ENCODE results near the gene ZNF83. TPM values are rescaled to one million over a fixed set of nuclear protein-coding genes. Genes with fewer than 3 reads are reported as not detected.

The ZNF83 gene
- total and polyA plus RNA-seq, 5 donors from 2014 or later: 8.3 to 63.7 (median 13.5) TPM

DNA sequence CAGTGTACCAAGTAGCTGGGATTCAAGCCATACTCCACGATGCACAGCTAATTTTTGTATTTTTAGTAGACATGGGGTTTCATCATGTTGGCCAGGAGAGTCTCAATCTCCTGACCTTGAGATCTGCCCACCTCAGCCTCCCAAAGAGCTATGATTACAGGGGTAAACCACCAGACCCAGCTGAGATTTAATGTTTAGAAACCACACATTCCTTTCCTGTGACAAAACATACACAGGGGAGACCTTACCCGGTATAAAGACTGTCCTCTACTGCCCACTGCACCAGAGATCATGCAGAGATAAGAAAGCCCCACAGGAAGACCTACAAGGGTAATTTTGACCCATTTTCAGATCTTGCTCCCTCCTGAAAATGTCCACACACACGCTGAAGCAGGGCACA, 22.8 kb upstream of the ZNF83 start:
- Histone ChIP-seq H3K4me3 (ENCODE audit: low read depth, low read length) (no peak overlapping the region), H3K27me3 (ENCODE audit: control insufficient read depth, insufficient read depth, low read length) (no peaks in the 10 kb centered on the region), H3K4me1 (ENCODE audit: control insufficient read depth, insufficient read depth, low read length, poor library complexity, severe bottlenecking) (no peaks in the 10 kb centered on the region), H3K27ac (ENCODE audit: insufficient read depth, low read length, poor library complexity, severe bottlenecking) (no peak overlapping the region), H3K36me3 (ENCODE audit: control insufficient read depth, insufficient read depth, low read length) (peaks cover 64% of the 10 kb centered on the region), H3K9me3 (ENCODE audit: control insufficient read depth in 2 of 2, low read length in 2 of 2) (peaks cover 23 to 37% of the 10 kb centered on the region in 2 experiments)
- Mint-ChIP-seq H3K4me1 (peaks cover 4 to 7% (median 5%) of the 10 kb centered on the region in 4 donors), H3K36me3 (peaks cover 69% of the 10 kb centered on the region), H3K27ac (no peak overlapping the region), H3K4me3 (no peak overlapping the region), H3K27me3 (no peaks in the 10 kb centered on the region), H3K9me3 (peaks cover 0 to 40% (median 3%) of the 10 kb centered on the region in 7 donors)
- ATAC-seq (ENCODE audit: low read depth in 2 of 2) (no peak), DNase-seq (no peak)

DNA sequence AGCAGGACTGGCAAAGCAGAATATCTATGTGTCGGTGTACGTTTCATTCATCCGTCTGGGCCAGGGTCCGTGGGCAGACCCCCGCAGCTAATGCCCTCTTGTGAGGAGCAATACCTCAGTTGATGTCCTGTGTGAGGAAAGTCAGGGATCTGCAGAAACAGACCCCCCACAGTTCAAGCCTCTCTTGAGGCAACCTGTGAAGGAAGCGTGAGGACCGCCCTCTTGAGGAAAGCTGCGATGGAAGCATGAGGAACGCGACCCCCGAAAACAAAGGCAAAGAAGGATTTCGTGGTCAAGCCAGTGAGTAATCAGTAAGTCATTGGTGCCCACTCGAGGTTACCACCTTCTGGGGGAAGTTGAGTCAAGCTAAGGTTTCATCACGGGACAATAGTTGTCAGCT, 20.9 kb upstream of the ZNF83 start:
- Mint-ChIP-seq H3K27ac (no peak overlapping the region), H3K4me1 (peaks cover 2 to 7% (median 4%) of the 10 kb centered on the region in 4 donors), H3K36me3 (peaks cover 80% of the 10 kb centered on the region), H3K9me3 (peaks cover 0 to 54% (median 5%) of the 10 kb centered on the region in 7 donors), H3K4me3 (no peak overlapping the region), H3K27me3 (no peaks in the 10 kb centered on the region)
- DNase-seq (no peak), ATAC-seq (ENCODE audit: low read depth in 2 of 2) (no peak)
- Histone ChIP-seq H3K9me3 (ENCODE audit: control insufficient read depth in 2 of 2, low read length in 2 of 2) (peaks cover 33 to 57% of the 10 kb centered on the region in 2 experiments), H3K4me3 (ENCODE audit: low read depth, low read length) (no peak overlapping the region), H3K27ac (ENCODE audit: insufficient read depth, low read length, poor library complexity, severe bottlenecking) (no peak overlapping the region), H3K4me1 (ENCODE audit: control insufficient read depth, insufficient read depth, low read length, poor library complexity, severe bottlenecking) (no peaks in the 10 kb centered on the region), H3K27me3 (ENCODE audit: control insufficient read depth, insufficient read depth, low read length) (no peaks in the 10 kb centered on the region), H3K36me3 (ENCODE audit: control insufficient read depth, insufficient read depth, low read length) (peaks cover 84% of the 10 kb centered on the region)

DNA sequence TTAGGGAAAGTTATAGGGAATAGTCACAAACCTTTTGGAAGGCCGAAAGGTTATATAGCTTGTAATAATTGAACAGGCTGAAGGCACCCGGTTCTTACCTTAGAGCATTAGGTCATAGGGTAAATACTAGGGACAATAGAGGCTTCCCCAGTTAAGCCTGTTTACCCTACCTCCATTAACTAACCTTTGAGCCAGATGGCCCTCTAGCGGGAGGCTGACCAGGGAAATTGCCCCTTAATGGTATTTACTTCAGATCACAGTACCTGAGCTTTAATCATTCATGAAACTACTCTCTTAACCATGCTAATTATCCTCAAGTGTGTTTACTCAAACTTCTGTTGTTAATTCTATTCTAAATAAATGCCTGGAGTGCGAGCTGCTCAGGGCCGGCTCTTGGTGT, 20.4 kb upstream of the ZNF83 start:
- Mint-ChIP-seq H3K36me3 (peaks cover 84% of the 10 kb centered on the region), H3K4me3 (no peak overlapping the region), H3K27ac (no peak overlapping the region), H3K27me3 (no peaks in the 10 kb centered on the region), H3K4me1 (peaks cover 2 to 7% (median 4%) of the 10 kb centered on the region in 4 donors), H3K9me3 (peaks cover 0 to 59% (median 9%) of the 10 kb centered on the region in 7 donors)
- Histone ChIP-seq H3K27ac (ENCODE audit: insufficient read depth, low read length, poor library complexity, severe bottlenecking) (no peak overlapping the region), H3K4me3 (ENCODE audit: low read depth, low read length) (no peak overlapping the region), H3K9me3 (ENCODE audit: control insufficient read depth in 2 of 2, low read length in 2 of 2) (peaks cover 33 to 61% of the 10 kb centered on the region in 2 experiments), H3K27me3 (ENCODE audit: control insufficient read depth, insufficient read depth, low read length) (no peaks in the 10 kb centered on the region), H3K4me1 (ENCODE audit: control insufficient read depth, insufficient read depth, low read length, poor library complexity, severe bottlenecking) (no peaks in the 10 kb centered on the region), H3K36me3 (ENCODE audit: control insufficient read depth, insufficient read depth, low read length) (peaks cover 88% of the 10 kb centered on the region)
- DNase-seq (no peak), ATAC-seq (ENCODE audit: low read depth in 2 of 2) (no peak)

DNA sequence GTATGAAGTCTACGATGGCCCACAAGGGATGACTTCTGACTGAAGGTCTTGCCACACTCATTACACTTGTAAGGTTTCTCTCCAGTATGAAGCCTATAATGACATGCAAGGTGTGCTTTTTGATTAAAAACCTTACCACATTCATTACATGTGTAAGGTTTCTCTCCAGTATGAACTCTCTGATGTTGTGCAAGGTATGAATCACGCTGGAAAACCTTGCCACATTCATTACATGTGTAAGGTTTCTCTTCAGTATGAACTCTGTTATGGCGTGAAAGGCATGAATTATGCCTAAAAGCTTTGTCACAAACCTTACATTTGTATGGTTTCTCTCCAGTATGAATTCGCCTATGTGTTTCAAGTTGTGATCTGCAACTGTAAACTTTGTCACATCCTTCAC, 15.0 kb upstream of the ZNF83 start:
- Mint-ChIP-seq H3K4me3 (no peak overlapping the region), H3K36me3 (peaks cover 63% of the 10 kb centered on the region), H3K9me3 (peaks cover 0 to 77% (median 35%) of the 10 kb centered on the region in 7 donors), H3K27me3 (no peaks in the 10 kb centered on the region), H3K4me1 (no peaks in the 10 kb centered on the region), H3K27ac (peak overlapping the region in 1 of 3 donors; percentile 20)
- no peaks in the 10 kb centered on the region for H3K27me3 ChIP-seq (ENCODE audit: control insufficient read depth, insufficient read depth, low read length)
- peaks cover 59% of the 10 kb centered on the region for H3K36me3 ChIP-seq (ENCODE audit: control insufficient read depth, insufficient read depth, low read length)
- no peaks in the 10 kb centered on the region for H3K4me1 ChIP-seq (ENCODE audit: control insufficient read depth, insufficient read depth, low read length, poor library complexity, severe bottlenecking)
- H3K27ac ChIP-seq (ENCODE audit: insufficient read depth, low read length, poor library complexity, severe bottlenecking): no peak overlapping the region
- no peak for ATAC-seq (ENCODE audit: low read depth in 2 of 2)
- H3K4me3 ChIP-seq (ENCODE audit: low read depth, low read length): no peak overlapping the region
- no peak for DNase-seq
- peaks cover 46 to 81% of the 10 kb centered on the region in 2 experiments for H3K9me3 ChIP-seq (ENCODE audit: control insufficient read depth in 2 of 2, low read length in 2 of 2)

DNA sequence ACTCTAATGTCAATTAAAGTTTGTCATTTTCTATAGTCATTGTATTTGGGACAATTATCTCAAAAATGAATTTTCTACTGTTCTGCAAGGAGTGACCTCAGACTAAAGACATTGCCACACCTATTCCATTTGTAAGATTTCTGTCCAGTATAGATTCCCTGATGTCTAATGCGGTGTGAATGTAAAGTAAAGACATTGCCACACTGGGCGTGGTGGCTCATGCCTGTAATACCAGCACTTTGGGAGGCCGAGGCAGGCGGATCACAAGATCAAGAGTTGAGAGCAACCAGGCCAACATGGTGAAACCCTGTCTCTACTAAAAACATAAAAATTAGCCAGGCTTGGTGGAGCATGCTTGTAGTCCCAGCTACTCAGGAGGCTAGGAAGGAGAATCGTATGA, 13.8 kb upstream of the ZNF83 start:
- no peaks in the 10 kb centered on the region for H3K4me1 ChIP-seq (ENCODE audit: control insufficient read depth, insufficient read depth, low read length, poor library complexity, severe bottlenecking)
- no peaks in the 10 kb centered on the region for H3K27me3 ChIP-seq (ENCODE audit: control insufficient read depth, insufficient read depth, low read length)
- DNase-seq (no peak), ATAC-seq (ENCODE audit: low read depth in 2 of 2) (no peak)
- H3K9me3 Mint-ChIP-seq: peaks cover 0 to 82% (median 42%) of the 10 kb centered on the region in 7 donors
- no peaks in the 10 kb centered on the region for H3K27me3 Mint-ChIP-seq
- H3K27ac ChIP-seq (ENCODE audit: insufficient read depth, low read length, poor library complexity, severe bottlenecking): no peak overlapping the region
- H3K4me3 Mint-ChIP-seq: no peak overlapping the region
- no peak overlapping the region for H3K4me3 ChIP-seq (ENCODE audit: low read depth, low read length)
- no peaks in the 10 kb centered on the region for H3K4me1 Mint-ChIP-seq
- H3K9me3 ChIP-seq (ENCODE audit: control insufficient read depth in 2 of 2, low read length in 2 of 2): peaks cover 54 to 86% of the 10 kb centered on the region in 2 experiments
- H3K36me3 Mint-ChIP-seq: peaks cover 64% of the 10 kb centered on the region
- H3K27ac Mint-ChIP-seq: no peak overlapping the region
- H3K36me3 ChIP-seq (ENCODE audit: control insufficient read depth, insufficient read depth, low read length): peaks cover 50% of the 10 kb centered on the region

DNA sequence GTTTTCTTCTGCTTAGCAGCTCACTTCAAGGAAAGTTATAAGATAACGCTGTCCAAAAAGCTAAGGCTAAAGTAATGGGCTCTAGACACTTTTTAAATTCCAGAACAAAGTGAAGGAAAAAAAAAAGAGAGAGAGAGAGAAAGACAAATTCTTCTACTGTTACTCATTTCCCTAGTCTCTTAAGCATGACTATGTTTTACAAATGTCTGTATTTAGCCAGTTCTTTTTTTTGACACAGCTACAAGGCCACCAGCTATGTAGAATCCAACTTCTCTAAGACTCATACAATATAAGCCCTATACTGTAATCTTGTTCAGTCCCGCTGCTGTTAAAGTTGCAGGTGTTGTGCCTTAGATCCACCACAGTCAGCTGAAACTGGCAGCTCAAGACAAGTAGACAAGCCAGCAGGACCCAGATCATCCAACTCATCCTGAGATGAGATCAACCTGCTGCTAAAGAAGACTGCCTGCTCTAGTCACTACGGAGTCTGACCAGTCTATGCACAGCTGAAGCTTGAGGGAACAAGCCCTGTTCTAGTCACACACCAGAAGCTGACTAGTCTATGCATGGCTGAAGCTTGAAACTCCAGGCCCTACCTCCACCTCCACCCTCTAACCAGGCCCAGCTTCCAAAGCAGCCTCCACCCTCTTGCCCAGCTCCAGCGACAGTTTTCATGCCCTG, 10.3 kb upstream of the ZNF83 start:
- Histone ChIP-seq H3K9me3 (ENCODE audit: control insufficient read depth in 2 of 2, low read length in 2 of 2) (peaks cover 52 to 83% of the 10 kb centered on the region in 2 experiments), H3K4me3 (ENCODE audit: low read depth, low read length) (no peak overlapping the region), H3K36me3 (ENCODE audit: control insufficient read depth, insufficient read depth, low read length) (peaks cover 16% of the 10 kb centered on the region), H3K4me1 (ENCODE audit: control insufficient read depth, insufficient read depth, low read length, poor library complexity, severe bottlenecking) (no peaks in the 10 kb centered on the region), H3K27me3 (ENCODE audit: control insufficient read depth, insufficient read depth, low read length) (no peaks in the 10 kb centered on the region), H3K27ac (ENCODE audit: insufficient read depth, low read length, poor library complexity, severe bottlenecking) (no peak overlapping the region)
- DNase-seq (no peak), ATAC-seq (ENCODE audit: low read depth in 2 of 2) (no peak)
- peak overlapping the region in 1 of 3 donors; percentile 9 for H3K27ac Mint-ChIP-seq
- no peaks in the 10 kb centered on the region for H3K4me1 Mint-ChIP-seq
- H3K36me3 Mint-ChIP-seq: peaks cover 43% of the 10 kb centered on the region
- no peaks in the 10 kb centered on the region for H3K27me3 Mint-ChIP-seq
- H3K9me3 Mint-ChIP-seq: peaks cover 0 to 77% (median 41%) of the 10 kb centered on the region in 7 donors
- H3K4me3 Mint-ChIP-seq: no peak overlapping the region

DNA sequence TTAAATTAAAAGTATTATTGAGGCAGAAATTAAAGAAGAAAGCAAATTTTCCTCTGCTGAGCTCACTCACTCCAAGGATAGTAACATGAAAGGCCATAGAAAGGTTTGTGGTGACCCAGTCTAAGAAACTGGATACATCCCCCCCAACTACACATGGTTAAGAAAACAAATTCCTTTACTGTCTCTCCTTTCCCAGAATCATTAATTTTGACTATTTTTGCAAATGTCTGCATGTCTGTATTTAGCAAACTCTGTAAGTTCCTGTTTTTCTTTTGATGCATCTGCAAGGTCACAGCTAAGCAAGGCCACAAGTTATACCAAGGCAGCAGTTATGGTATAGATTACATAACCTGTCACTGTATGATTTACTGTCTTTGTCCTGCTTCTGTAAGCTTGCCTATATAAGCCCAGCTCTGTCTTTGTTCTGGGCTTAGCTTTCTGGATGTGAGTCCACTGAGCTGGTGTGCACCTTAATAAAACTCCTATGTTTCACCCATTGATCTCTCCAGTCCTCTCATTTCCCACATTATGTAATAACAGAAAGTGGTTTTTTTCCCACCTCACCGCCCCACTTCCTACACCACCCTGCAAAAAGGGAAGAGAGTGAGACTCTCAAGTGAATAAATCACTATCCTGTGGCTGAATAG, 8.5 kb upstream of the ZNF83 start:
- H3K9me3 ChIP-seq (ENCODE audit: control insufficient read depth in 2 of 2, low read length in 2 of 2): peaks cover 41 to 66% of the 10 kb centered on the region in 2 experiments
- DNase-seq: peak in 1 of 3 donors; percentile 9
- Mint-ChIP-seq H3K36me3 (peaks cover 25% of the 10 kb centered on the region), H3K4me3 (no peak overlapping the region), H3K4me1 (peaks cover 0 to 4% (median 0%) of the 10 kb centered on the region in 4 donors), H3K27ac (no peak overlapping the region), H3K9me3 (peaks cover 0 to 63% (median 33%) of the 10 kb centered on the region in 7 donors), H3K27me3 (no peaks in the 10 kb centered on the region)
- no peak for ATAC-seq (ENCODE audit: low read depth in 2 of 2)
- peaks cover 3% of the 10 kb centered on the region for H3K36me3 ChIP-seq (ENCODE audit: control insufficient read depth, insufficient read depth, low read length)
- no peaks in the 10 kb centered on the region for H3K27me3 ChIP-seq (ENCODE audit: control insufficient read depth, insufficient read depth, low read length)
- H3K27ac ChIP-seq (ENCODE audit: insufficient read depth, low read length, poor library complexity, severe bottlenecking): no peak overlapping the region
- no peak overlapping the region for H3K4me3 ChIP-seq (ENCODE audit: low read depth, low read length)
- no peaks in the 10 kb centered on the region for H3K4me1 ChIP-seq (ENCODE audit: control insufficient read depth, insufficient read depth, low read length, poor library complexity, severe bottlenecking)

Measured in CD4-positive, CD25-positive, alpha-beta regulatory T cell (primary cell).